Esophagus mucosa (tissue), 1 donor: Measurements from ENCODE around the gene MDGA2. TPM values are rescaled to one million over a fixed set of nuclear protein-coding genes. Genes with fewer than 3 reads are reported as not detected.
"Not testable (repeated sequence)": the region's sequence is repeated elsewhere in the genome, so short reads cannot be mapped to it uniquely, and the experiment has no call there.

Experiments used
- ATAC-seq: fragments of 200-7000 bp; cut with Tn5 transposase; one replicate; pipeline ENCODE4 v1.9.1; 2020
- total RNA-seq: library from RNA; stranded (reverse); gene quantifications from one replicate; pipeline ENCODE4 v1.2.4, GENCODE V29; 2023
- donor health status: DM: yes; HTN: yes; CAD: no.

Gene MDGA2
- total RNA-seq, 1 donor from 2014 or later = not detected

- ATAC-seq = no peak
These were observed 352.7 kb downstream of the MDGA2 start for GRCh38 chr14:47322751-47323150.

- no peak for ATAC-seq
These were observed 373.3 kb downstream of the MDGA2 start for GRCh38 chr14:47302121-47302520.

- no peak for ATAC-seq
These were observed 374.6 kb downstream of the MDGA2 start for GRCh38 chr14:47300796-47301195.

- no peak for ATAC-seq
These were observed 378.0 kb downstream of the MDGA2 start for GRCh38 chr14:47297374-47297773.

- no peak for ATAC-seq
These were observed 391.1 kb downstream of the MDGA2 start for GRCh38 chr14:47284283-47284682.

- not testable (repeated sequence) for ATAC-seq
These were observed 393.6 kb downstream of the MDGA2 start for GRCh38 chr14:47281761-47282160.

- no peak for ATAC-seq
These were observed 397.1 kb downstream of the MDGA2 start for GRCh38 chr14:47278233-47278842.

- no peak for ATAC-seq
These were observed 397.7 kb downstream of the MDGA2 start for GRCh38 chr14:47277703-47278102.

- ATAC-seq = no peak
These were observed 398.5 kb downstream of the MDGA2 start for GRCh38 chr14:47276931-47277330.

GRCh38 chr14:47273939-47274338, 401.5 kb downstream of the MDGA2 start:
- no peak for ATAC-seq

GRCh38 chr14:47270715-47271114, 404.7 kb downstream of the MDGA2 start:
- no peak for ATAC-seq

GRCh38 chr14:47269756-47270492, 405.5 kb downstream of the MDGA2 start:
- ATAC-seq = no peak

- ATAC-seq = no peak
These were observed 410.6 kb downstream of the MDGA2 start for GRCh38 chr14:47264842-47265241.

- ATAC-seq = no peak
These were observed 412.6 kb downstream of the MDGA2 start for GRCh38 chr14:47262801-47263200.

GRCh38 chr14:47261350-47261749, 414.1 kb downstream of the MDGA2 start:
- ATAC-seq = no peak

GRCh38 chr14:47259796-47260195, 415.6 kb downstream of the MDGA2 start:
- no peak for ATAC-seq

- no peak for ATAC-seq
These were observed 418.4 kb downstream of the MDGA2 start for GRCh38 chr14:47257013-47257412.

- ATAC-seq = no peak
These were observed 422.6 kb downstream of the MDGA2 start for GRCh38 chr14:47252802-47253201.

GRCh38 chr14:47246367-47246766, 429.0 kb downstream of the MDGA2 start:
- ATAC-seq = no peak

- ATAC-seq = not testable (repeated sequence)
These were observed 432.8 kb downstream of the MDGA2 start for GRCh38 chr14:47242579-47242978.

GRCh38 chr14:47240748-47241437, 434.5 kb downstream of the MDGA2 start:
- ATAC-seq = no peak

- no peak for ATAC-seq
These were observed 439.8 kb downstream of the MDGA2 start for GRCh38 chr14:47235619-47236018.

- no peak for ATAC-seq
These were observed 448.4 kb downstream of the MDGA2 start for GRCh38 chr14:47226877-47227520.
